Lung (tissue), 12 donors: ENCODE data around the gene SPON1. TPM values are rescaled to one million over a fixed set of nuclear protein-coding genes. Genes with fewer than 3 reads are reported as not detected.

Source experiments
- ATAC-seq: fragments of 200-7000 bp; cut with Tn5 transposase; one replicate; pipeline ENCODE4 v1.9.1; 2020; ENCODE audit warnings: moderate number of reproducible peaks; ENCODE audit not compliant: insufficient read depth, low FRiP score
- DNase-seq, 3 donors: peaks; one replicate each; pipeline ENCODE4 v3.0.0-alpha.2; 2013 to 2017
- H3K27ac ChIP-seq, 2 donors: one replicate each; pipeline ENCODE4 v1.5.1; 2013; ENCODE audit warnings: mild to moderate bottlenecking in 2 of 2, moderate library complexity in 2 of 2, control low read depth in 1 of 2, inconsistent platforms in 1 of 2, low read depth in 1 of 2, low read length in 1 of 2
- H3K27me3 ChIP-seq, 3 donors: one replicate each; pipeline ENCODE4 v1.5.1; 2013; ENCODE audit warnings: low read length in 2 of 3; ENCODE audit not compliant: control insufficient read depth in 3 of 3, insufficient read depth in 3 of 3
- H3K36me3 ChIP-seq, 4 donors: one replicate each; pipeline ENCODE4 v1.5.1; 2013; ENCODE audit warnings: low read length in 4 of 4, mild to moderate bottlenecking in 1 of 4, moderate library complexity in 1 of 4; ENCODE audit not compliant: control insufficient read depth in 4 of 4, insufficient read depth in 4 of 4
- H3K4me1 ChIP-seq, 5 donors: one replicate each; pipeline ENCODE4 v1.5.1; 2013; ENCODE audit warnings: low read length in 5 of 5, mild to moderate bottlenecking in 2 of 5, moderate library complexity in 1 of 5; ENCODE audit not compliant: control insufficient read depth in 5 of 5, insufficient read depth in 5 of 5
- H3K4me3 ChIP-seq: one replicate; pipeline ENCODE4 v1.5.1; 2013; ENCODE audit warnings: mild to moderate bottlenecking, control low read depth, moderate library complexity
- H3K9ac ChIP-seq, 2 donors: one replicate each; pipeline ENCODE4 v1.5.1; 2013; ENCODE audit warnings: low read length in 2 of 2, control low read depth in 1 of 2; ENCODE audit not compliant: insufficient read depth in 1 of 2
- H3K9me3 ChIP-seq, 4 donors: one replicate each; pipeline ENCODE4 v1.5.1; 2013; ENCODE audit warnings: low read length in 3 of 4, mild to moderate bottlenecking in 1 of 4, moderate library complexity in 1 of 4; ENCODE audit not compliant: control insufficient read depth in 4 of 4, insufficient read depth in 3 of 4
- CTCF ChIP-seq: IDR thresholded peaks from 2 replicates; pipeline ENCODE4 v1.5.1; 2012; ENCODE audit warnings: mild to moderate bottlenecking; ENCODE audit errors: control extremely low read depth, extremely low read depth
- WGBS, 2 donors: extraction: QIAGEN DNeasy Blood & Tissue Kit; methylation state at CpG; one replicate each; pipeline ENCODE4 v1.1.7; 2013; 5-methylcytosine and 5-hydroxymethylcytosine counted together
- polyA plus RNA-seq, 2 donors: library from polyadenylated mRNA; stranded (reverse); fragments of 200-250 nt; gene quantifications; one replicate each; pipeline ENCODE4 v1.2.1, GENCODE V29; 2013
- total RNA-seq, 2 donors: library from RNA; depleted of rRNA in 1 of 2; stranded (reverse); fragments of >200 nt in 1 of 2; gene quantifications; one replicate each; pipeline ENCODE4 v1.2.1, GENCODE V29; 2014 to 2021
- donor health status: control.
- donor health status: control.
- donor health status: Bipolar disorder and iron deficiency.
- donor health status: healthy.
- donor health status: DM: yes; HTN: yes; CAD: no.

Gene SPON1
- total and polyA plus RNA-seq, 4 donors, result 8.4 to 98.6 (median 59.9) TPM

GRCh38 chr11:13952221-13952620 is 10.3 kb upstream of the SPON1 start:
- Histone ChIP-seq H3K36me3 (no peaks in the 10 kb centered on the region), H3K4me1 (peaks cover 0 to 11% (median 0%) of the 10 kb centered on the region in 5 donors), H3K9ac (no peak overlapping the region), H3K4me3 (no peak overlapping the region), H3K27ac (no peak overlapping the region), H3K9me3 (no peaks in the 10 kb centered on the region), H3K27me3 (no peaks in the 10 kb centered on the region)
- DNase-seq (no peak), ATAC-seq (no peak)
- WGBS, 2 donors, result 92 to 97% methylated on average over 1 of the region's 1 CpG
- TF ChIP-seq CTCF, result no peak

- Histone ChIP-seq H3K4me3 (no peak overlapping the region), H3K9ac (no peak overlapping the region), H3K9me3 (no peaks in the 10 kb centered on the region), H3K27me3 (no peaks in the 10 kb centered on the region), H3K4me1 (peaks cover 0 to 11% (median 0%) of the 10 kb centered on the region in 5 donors), H3K36me3 (no peaks in the 10 kb centered on the region), H3K27ac (no peak overlapping the region)
- DNase-seq (no peak), ATAC-seq (no peak)
- WGBS, 2 donors, result 81 to 91% methylated on average over 4 of the region's 4 CpGs
- TF ChIP-seq CTCF, result no peak
Observed at GRCh38 chr11:13952668-13953067, 9.9 kb upstream of the SPON1 start.

GRCh38 chr11:13954591-13954990 is 7.9 kb upstream of the SPON1 start:
- TF ChIP-seq CTCF, result no peak
- Histone ChIP-seq H3K9ac (no peak overlapping the region), H3K27ac (no peak overlapping the region), H3K9me3 (no peaks in the 10 kb centered on the region), H3K36me3 (no peaks in the 10 kb centered on the region), H3K4me1 (no peaks in the 10 kb centered on the region), H3K27me3 (no peaks in the 10 kb centered on the region), H3K4me3 (no peak overlapping the region)
- no peak for ATAC-seq
- DNase-seq, result no peak
- 79 to 86% methylated on average over 3 of the region's 3 CpGs for WGBS, 2 donors

GRCh38 chr11:13955971-13956421 is 6.5 kb upstream of the SPON1 start:
- ATAC-seq (peak; percentile 70), DNase-seq (peak; percentile 65 to 85 (median 79))
- Histone ChIP-seq H3K27ac (no peak overlapping the region), H3K36me3 (no peaks in the 10 kb centered on the region), H3K27me3 (peaks cover 0 to 10% (median 0%) of the 10 kb centered on the region in 3 donors), H3K9me3 (no peaks in the 10 kb centered on the region), H3K4me3 (no peak overlapping the region), H3K9ac (no peak overlapping the region), H3K4me1 (no peaks in the 10 kb centered on the region)
- TF ChIP-seq CTCF, result peak; percentile 79
- 42 to 45% methylated on average over 5 of the region's 5 CpGs for WGBS, 2 donors
